ENCODE results near the gene HPF1.
"Not testable (repeated sequence)": the region's sequence is repeated elsewhere in the genome, so short reads cannot be mapped to it uniquely, and the experiment has no call there.

Gene HPF1

GRCh38 chr4:169741569-169741968 lies 16.2 kb downstream of the HPF1 start:
- DNase-seq (ENCODE audit: low read depth in 1 of 2, low spot score in 1 of 2), result no peak

- DNase-seq (ENCODE audit: low read depth in 1 of 2, low spot score in 1 of 2), result not testable (repeated sequence)
Observed at GRCh38 chr4:169738604-169739003, 19.1 kb downstream of the HPF1 start.

GRCh38 chr4:169730564-169730963 lies 27.2 kb downstream of the HPF1 start:
- DNase-seq (ENCODE audit: low read depth in 1 of 2, low spot score in 1 of 2), result no peak

- DNase-seq (ENCODE audit: low read depth in 1 of 2, low spot score in 1 of 2), result no peak
Observed at GRCh38 chr4:169727616-169728015, 30.1 kb downstream of the HPF1 start.

- no peak for DNase-seq (ENCODE audit: low read depth in 1 of 2, low spot score in 1 of 2)
Observed at GRCh38 chr4:169724260-169724659, 33.5 kb downstream of the HPF1 start.

GRCh38 chr4:169723207-169723965 lies 34.4 kb downstream of the HPF1 start:
- DNase-seq (ENCODE audit: low read depth in 1 of 2, low spot score in 1 of 2), result no peak

- DNase-seq (ENCODE audit: low read depth in 1 of 2, low spot score in 1 of 2), result no peak
Observed at GRCh38 chr4:169720529-169720928, 37.2 kb downstream of the HPF1 start.

GRCh38 chr4:169716677-169717076 lies 41.1 kb downstream of the HPF1 start:
- DNase-seq (ENCODE audit: low read depth in 1 of 2, low spot score in 1 of 2), result no peak

- no peak for DNase-seq (ENCODE audit: low read depth in 1 of 2, low spot score in 1 of 2)
Observed at GRCh38 chr4:169715826-169716225, 41.9 kb downstream of the HPF1 start.

GRCh38 chr4:169707958-169708643 lies 49.6 kb downstream of the HPF1 start:
- no peak for DNase-seq (ENCODE audit: low read depth in 1 of 2, low spot score in 1 of 2)

- DNase-seq (ENCODE audit: low read depth in 1 of 2, low spot score in 1 of 2), result no peak
Observed at GRCh38 chr4:169698331-169698730, 59.4 kb downstream of the HPF1 start.

- no peak for DNase-seq (ENCODE audit: low read depth in 1 of 2, low spot score in 1 of 2)
Observed at GRCh38 chr4:169690787-169691186, 67.0 kb downstream of the HPF1 start.

GRCh38 chr4:169689681-169690080 lies 68.1 kb downstream of the HPF1 start:
- DNase-seq (ENCODE audit: low read depth in 1 of 2, low spot score in 1 of 2), result no peak

GRCh38 chr4:169682372-169683047 lies 75.2 kb downstream of the HPF1 start:
- DNase-seq (ENCODE audit: low read depth in 1 of 2, low spot score in 1 of 2), result no peak

Data from activated T-helper 1 cell treated with anti-CD3 and anti-CD28 coated beads, Interleukin-2, amount 50 U/mL, for 16 hours (primary cell).